Measurements from ENCODE around the gene NUP85.
A peak's percentile ranks its signal among the peaks of the same experiment; 100 is the strongest.
"Not testable (repeated sequence)": the region's sequence is repeated elsewhere in the genome, so short reads cannot be mapped to it uniquely, and the experiment has no call there.

Gene NUP85, protein sequence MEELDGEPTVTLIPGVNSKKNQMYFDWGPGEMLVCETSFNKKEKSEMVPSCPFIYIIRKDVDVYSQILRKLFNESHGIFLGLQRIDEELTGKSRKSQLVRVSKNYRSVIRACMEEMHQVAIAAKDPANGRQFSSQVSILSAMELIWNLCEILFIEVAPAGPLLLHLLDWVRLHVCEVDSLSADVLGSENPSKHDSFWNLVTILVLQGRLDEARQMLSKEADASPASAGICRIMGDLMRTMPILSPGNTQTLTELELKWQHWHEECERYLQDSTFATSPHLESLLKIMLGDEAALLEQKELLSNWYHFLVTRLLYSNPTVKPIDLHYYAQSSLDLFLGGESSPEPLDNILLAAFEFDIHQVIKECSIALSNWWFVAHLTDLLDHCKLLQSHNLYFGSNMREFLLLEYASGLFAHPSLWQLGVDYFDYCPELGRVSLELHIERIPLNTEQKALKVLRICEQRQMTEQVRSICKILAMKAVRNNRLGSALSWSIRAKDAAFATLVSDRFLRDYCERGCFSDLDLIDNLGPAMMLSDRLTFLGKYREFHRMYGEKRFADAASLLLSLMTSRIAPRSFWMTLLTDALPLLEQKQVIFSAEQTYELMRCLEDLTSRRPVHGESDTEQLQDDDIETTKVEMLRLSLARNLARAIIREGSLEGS

DNA sequence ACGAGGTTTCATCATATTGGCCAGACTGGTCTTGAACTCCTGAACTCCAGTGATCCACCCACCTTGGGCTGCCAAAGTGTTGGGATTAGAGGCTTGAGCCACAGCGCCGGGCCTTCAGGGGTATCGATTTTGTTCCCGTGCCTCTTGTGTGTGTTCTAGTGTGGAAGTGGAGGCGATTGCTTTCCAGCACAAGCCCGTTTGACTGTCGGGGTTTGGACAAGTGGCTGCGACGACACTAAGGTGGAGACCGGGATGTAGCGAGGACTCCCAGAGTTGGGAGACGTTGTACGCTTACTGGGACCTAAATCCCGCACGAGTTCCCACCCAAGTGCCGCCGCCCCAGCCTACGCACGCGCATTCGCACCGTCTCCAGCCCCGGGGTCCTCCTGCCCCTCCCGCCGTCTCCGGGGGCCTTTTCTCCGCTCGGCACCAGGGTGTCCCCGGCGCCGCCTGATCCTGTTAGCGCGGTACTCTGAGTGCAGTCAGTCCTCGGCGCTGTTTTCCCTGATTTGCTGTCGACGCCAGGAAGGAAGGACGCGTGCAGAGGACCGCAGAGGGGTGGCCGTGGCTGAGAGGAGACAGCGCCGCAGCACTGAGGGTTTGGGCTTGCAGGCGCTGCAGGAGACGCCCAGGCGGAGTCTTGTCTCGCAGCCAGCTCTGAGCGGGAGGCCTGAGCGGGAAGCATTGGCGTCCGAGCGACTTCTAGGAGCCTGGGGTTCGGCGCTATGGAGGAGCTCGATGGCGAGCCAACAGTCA lies at the start of gene NUP85:
NUP85 (plus strand) TSS at position 643 of the 756 bp plus-strand sequence; CDS start at position 726, 83 bp downstream.
- Histone ChIP-seq H3K9ac (ENCODE audit: low read depth, low read length) (peak within 1 kb of the TSS; percentile 97), H3K9me3 (ENCODE audit: insufficient read depth, low read depth, low read length) (no peaks in the 10 kb centered on the region), H3K27ac (ENCODE audit: low read length) (peak within 1 kb of the TSS; percentile 72), H3K27me3 (ENCODE audit: insufficient read depth, low read length) (no peaks in the 10 kb centered on the region), H3K36me3 (ENCODE audit: insufficient read depth, low read depth, low read length) (peaks cover 19% of the 10 kb centered on the region), H3K4me3 (ENCODE audit: low read length) (peak within 1 kb of the TSS; percentile 85), H3K4me1 (ENCODE audit: insufficient read depth, low read length) (peaks cover 3% of the 10 kb centered on the region; the same call in 1 of the 2 replicates)

DNA sequence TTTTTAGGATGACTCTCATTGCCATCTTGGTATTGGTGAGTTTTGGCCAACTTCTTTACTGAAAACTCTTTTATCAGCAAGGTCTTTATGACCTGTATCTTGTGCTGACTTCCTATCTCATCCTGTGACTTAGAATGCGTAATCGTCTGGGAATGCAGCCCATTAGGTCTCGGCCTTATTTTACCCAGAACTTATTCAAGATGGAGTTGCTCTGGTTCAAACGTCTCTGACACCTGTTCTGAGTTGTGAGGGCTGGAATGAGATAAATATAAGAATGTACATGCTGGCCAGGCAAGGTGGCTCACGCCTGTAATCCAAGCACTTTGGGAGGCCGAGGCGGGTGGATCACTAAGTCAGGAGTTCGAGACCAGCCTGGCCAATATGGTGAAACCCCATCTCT lies 47.0 kb upstream of the NUP85 start:
- H3K9ac ChIP-seq (ENCODE audit: low read depth, low read length); H3K4me1 ChIP-seq (ENCODE audit: insufficient read depth, low read length); H3K27ac ChIP-seq (ENCODE audit: low read length); H3K36me3 ChIP-seq (ENCODE audit: insufficient read depth, low read depth, low read length); H3K4me3 ChIP-seq (ENCODE audit: low read length); H3K27me3 ChIP-seq (ENCODE audit: insufficient read depth, low read length); H3K9me3 ChIP-seq (ENCODE audit: insufficient read depth, low read depth, low read length): not testable (repeated sequence)

DNA sequence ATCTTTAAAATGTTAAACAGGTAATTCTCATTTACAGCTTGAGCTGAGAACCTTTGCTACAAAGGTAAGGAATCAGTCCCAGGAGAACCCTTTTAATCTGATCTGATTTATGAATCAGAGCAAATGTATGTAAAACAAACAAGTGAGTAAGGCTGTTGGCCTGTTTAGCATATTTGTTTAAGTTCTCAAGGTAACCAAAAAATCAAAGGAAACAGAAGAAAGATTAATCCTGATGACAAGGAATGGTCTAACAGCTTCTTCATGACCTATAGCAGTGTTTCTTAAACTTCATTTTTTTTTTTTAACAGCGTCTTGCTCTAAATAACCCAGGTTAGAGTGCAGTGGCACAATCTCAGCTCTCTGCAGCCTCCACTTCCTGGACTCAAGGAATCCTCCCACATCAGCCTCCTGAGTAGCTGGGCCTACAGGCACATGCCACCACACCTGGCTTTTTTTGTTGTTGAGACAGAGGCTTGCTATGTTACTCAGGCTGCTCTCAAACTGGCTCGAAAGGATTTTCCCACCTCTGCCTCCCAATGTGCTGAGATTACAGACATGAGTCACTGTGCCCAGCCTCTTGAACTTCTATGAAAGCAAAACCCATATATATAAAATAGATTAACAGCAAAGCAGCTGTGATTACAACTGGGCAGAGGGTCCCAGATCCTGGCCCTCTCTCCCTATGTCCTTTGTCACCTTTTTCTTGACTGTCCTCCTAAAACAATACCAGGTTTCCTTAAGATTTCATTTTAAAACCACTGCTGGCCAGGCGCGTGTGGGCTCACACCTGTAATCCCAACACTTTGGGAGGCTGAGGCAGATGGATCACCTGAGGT lies 46.1 kb upstream of the NUP85 start:
- Histone ChIP-seq H3K27me3 (ENCODE audit: insufficient read depth, low read length) (no peaks in the 10 kb centered on the region), H3K9me3 (ENCODE audit: insufficient read depth, low read depth, low read length) (no peaks in the 10 kb centered on the region), H3K9ac (ENCODE audit: low read depth, low read length) (no peak overlapping the region), H3K27ac (ENCODE audit: low read length) (no peak overlapping the region), H3K4me1 (ENCODE audit: insufficient read depth, low read length) (peaks cover 4% of the 10 kb centered on the region; the same call in 1 of the 2 replicates), H3K36me3 (ENCODE audit: insufficient read depth, low read depth, low read length) (peaks cover 4% of the 10 kb centered on the region; the same call in 1 of the 2 replicates), H3K4me3 (ENCODE audit: low read length) (no peak overlapping the region)

DNA sequence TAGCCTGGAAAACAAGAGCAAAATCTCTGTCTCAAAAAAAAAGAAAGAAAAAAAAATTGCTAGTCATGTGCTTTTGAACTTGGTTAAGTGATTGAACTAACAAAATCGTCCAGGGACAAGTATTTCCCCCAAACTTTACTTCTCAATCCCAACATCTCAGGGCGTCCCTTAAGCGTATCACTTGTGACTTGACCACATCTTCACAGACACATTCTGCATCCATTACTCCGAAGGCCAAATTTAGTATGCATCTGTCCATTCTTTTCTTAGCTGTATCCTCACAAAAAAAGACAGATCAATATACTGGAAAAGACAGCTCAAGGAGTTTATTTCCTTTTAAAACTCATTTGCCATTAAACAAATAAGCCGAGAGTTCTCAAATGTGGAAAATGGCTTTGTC lies 45.3 kb upstream of the NUP85 start:
- no peaks in the 10 kb centered on the region for H3K27me3 ChIP-seq (ENCODE audit: insufficient read depth, low read length)
- no peak overlapping the region for H3K27ac ChIP-seq (ENCODE audit: low read length)
- no peaks in the 10 kb centered on the region; the same call in 1 of the 2 replicates for H3K4me1 ChIP-seq (ENCODE audit: insufficient read depth, low read length)
- H3K36me3 ChIP-seq (ENCODE audit: insufficient read depth, low read depth, low read length): peaks cover 10% of the 10 kb centered on the region; the same call in 1 of the 2 replicates
- H3K4me3 ChIP-seq (ENCODE audit: low read length): no peak overlapping the region
- H3K9ac ChIP-seq (ENCODE audit: low read depth, low read length): no peak overlapping the region
- no peaks in the 10 kb centered on the region for H3K9me3 ChIP-seq (ENCODE audit: insufficient read depth, low read depth, low read length)

DNA sequence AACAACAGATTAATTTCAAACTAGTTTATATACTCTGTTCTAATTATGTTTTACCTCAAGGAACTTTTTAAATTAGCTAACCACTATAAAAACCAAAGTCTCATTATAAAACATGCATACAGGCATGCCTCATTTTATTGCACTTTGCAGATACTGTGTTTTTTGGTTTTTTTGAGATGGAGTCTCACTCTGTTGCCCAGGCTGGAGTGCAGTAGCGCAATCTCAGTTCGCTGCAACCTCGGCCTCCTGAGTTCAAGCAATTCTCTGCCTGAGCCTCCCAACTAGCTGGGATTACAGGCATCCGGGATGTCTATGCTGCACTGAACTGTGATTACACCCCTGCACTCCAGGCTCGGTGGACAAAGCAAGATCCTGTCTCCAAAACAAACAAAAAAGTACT lies 42.4 kb upstream of the NUP85 start:
- Histone ChIP-seq H3K27ac (ENCODE audit: low read length) (no peak overlapping the region), H3K9me3 (ENCODE audit: insufficient read depth, low read depth, low read length) (no peaks in the 10 kb centered on the region), H3K27me3 (ENCODE audit: insufficient read depth, low read length) (no peaks in the 10 kb centered on the region), H3K9ac (ENCODE audit: low read depth, low read length) (no peak overlapping the region), H3K4me1 (ENCODE audit: insufficient read depth, low read length) (no peaks in the 10 kb centered on the region), H3K36me3 (ENCODE audit: insufficient read depth, low read depth, low read length) (peaks cover 38% of the 10 kb centered on the region), H3K4me3 (ENCODE audit: low read length) (no peak overlapping the region)

DNA sequence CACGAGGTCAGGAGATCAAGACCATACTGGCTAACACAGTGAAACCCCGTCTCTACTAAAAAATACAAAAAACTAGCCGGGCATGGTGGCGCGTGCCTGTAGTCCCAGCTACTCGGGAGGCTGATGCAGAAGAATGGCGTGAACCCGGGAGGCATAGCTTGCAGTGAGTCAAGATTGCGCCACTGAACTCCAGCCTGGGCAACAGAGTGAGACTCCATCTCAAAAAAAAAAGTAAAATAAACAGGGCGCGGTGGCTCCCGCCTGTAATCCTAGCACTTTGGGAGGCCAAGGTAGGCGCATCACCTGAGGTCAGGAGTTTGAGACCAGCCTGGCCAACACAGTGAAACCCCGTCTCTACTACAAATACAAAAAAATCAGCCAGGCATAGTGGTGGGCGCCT lies 40.9 kb upstream of the NUP85 start:
- H3K27ac ChIP-seq (ENCODE audit: low read length); H3K27me3 ChIP-seq (ENCODE audit: insufficient read depth, low read length); H3K9ac ChIP-seq (ENCODE audit: low read depth, low read length); H3K4me1 ChIP-seq (ENCODE audit: insufficient read depth, low read length); H3K4me3 ChIP-seq (ENCODE audit: low read length); H3K9me3 ChIP-seq (ENCODE audit: insufficient read depth, low read depth, low read length): not testable (repeated sequence)
- H3K36me3 ChIP-seq (ENCODE audit: insufficient read depth, low read depth, low read length): peaks cover 52% of the 10 kb centered on the region

DNA sequence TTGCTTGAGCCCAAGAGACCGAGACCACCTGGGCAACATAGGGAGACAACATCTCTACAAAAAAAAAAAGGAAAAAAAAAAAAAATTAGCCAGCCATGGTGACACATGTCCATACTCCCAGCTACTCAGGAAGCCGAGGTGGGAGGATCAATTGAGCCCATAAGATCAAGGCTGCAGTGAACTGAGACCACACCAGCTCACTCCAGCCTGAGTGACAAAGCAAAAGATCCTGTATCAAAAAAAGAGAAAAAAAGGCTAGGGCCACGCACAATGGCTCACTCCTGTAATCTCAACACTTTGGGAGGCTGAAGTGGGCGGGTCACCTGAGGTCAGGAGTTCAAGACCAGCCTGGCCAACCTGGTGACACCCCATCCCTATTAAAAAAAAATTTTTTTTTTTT lies 36.5 kb upstream of the NUP85 start:
- Histone ChIP-seq H3K4me1 (ENCODE audit: insufficient read depth, low read length) (no peaks in the 10 kb centered on the region), H3K9ac (ENCODE audit: low read depth, low read length) (no peak overlapping the region), H3K27me3 (ENCODE audit: insufficient read depth, low read length) (no peaks in the 10 kb centered on the region), H3K4me3 (ENCODE audit: low read length) (no peak overlapping the region), H3K9me3 (ENCODE audit: insufficient read depth, low read depth, low read length) (no peaks in the 10 kb centered on the region), H3K27ac (ENCODE audit: low read length) (no peak overlapping the region), H3K36me3 (ENCODE audit: insufficient read depth, low read depth, low read length) (peaks cover 91% of the 10 kb centered on the region)

DNA sequence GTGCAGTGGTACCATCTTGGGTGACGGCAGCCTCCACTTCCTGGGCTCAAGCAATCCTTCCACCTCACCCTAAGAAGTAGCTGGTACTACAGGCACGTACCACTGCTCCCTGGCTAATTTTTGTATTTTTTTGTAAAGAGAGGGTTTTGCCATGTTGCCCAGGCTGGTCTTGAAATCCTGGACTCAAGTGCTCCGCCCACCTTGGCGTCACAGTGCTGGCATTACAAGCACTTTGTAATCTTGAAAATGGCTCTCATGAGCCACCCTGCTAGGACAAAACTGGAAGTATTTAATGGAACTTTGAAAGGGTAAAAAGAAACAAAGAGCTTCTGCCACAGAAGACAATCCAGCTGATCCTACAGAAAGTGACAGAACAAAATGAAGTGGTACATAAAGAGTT lies 32.0 kb upstream of the NUP85 start:
- Histone ChIP-seq H3K4me1 (ENCODE audit: insufficient read depth, low read length) (no peaks in the 10 kb centered on the region), H3K4me3 (ENCODE audit: low read length) (no peak overlapping the region), H3K27ac (ENCODE audit: low read length) (no peak overlapping the region), H3K36me3 (ENCODE audit: insufficient read depth, low read depth, low read length) (peaks cover 98% of the 10 kb centered on the region), H3K9me3 (ENCODE audit: insufficient read depth, low read depth, low read length) (no peaks in the 10 kb centered on the region), H3K9ac (ENCODE audit: low read depth, low read length) (no peak overlapping the region), H3K27me3 (ENCODE audit: insufficient read depth, low read length) (no peaks in the 10 kb centered on the region)

DNA sequence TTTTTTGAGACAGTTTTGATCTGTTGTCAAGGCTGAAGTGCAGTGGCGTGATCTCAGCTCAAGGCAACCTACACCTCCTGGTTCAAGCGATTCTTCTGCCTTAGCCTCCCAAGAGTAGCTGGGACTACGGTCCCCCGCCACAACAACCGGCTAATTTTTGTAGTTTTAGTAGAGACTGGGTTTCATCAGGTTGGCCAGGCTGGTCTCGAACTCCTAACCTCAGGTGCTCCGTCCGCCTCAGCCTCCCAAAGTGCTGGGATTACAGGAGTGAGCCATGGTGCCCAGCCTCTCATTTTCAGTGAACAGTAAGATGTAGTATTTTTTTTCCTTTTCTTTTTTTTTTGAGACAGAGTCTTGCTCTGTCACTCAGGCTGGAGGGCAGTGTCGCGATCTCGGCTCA lies 30.5 kb upstream of the NUP85 start:
- Histone ChIP-seq H3K9me3 (ENCODE audit: insufficient read depth, low read depth, low read length) (no peaks in the 10 kb centered on the region), H3K4me3 (ENCODE audit: low read length) (no peak overlapping the region), H3K27me3 (ENCODE audit: insufficient read depth, low read length) (no peaks in the 10 kb centered on the region), H3K9ac (ENCODE audit: low read depth, low read length) (no peak overlapping the region), H3K36me3 (ENCODE audit: insufficient read depth, low read depth, low read length) (peaks cover 99% of the 10 kb centered on the region), H3K4me1 (ENCODE audit: insufficient read depth, low read length) (no peaks in the 10 kb centered on the region), H3K27ac (ENCODE audit: low read length) (no peak overlapping the region)

DNA sequence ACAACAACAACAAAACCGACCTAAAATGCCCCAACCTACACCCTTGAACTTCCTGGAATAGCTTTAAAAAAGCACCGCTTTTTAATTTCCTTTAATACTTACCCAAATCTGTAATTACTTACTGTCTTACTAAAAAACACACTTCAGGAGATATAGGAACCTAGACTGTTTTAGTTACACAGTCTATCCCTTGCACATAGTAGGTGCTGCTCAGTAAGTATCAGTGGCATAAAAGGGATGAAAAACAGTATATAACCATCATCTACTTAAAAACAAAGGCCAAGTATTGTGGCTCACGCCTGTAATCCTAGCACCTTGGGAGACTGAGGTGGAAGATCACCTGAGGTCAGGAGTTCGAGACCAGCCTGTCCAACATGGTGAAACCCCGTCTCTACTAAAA lies 28.9 kb upstream of the NUP85 start:
- no peak overlapping the region for H3K27ac ChIP-seq (ENCODE audit: low read length)
- no peak overlapping the region for H3K9ac ChIP-seq (ENCODE audit: low read depth, low read length)
- H3K9me3 ChIP-seq (ENCODE audit: insufficient read depth, low read depth, low read length): no peaks in the 10 kb centered on the region
- H3K27me3 ChIP-seq (ENCODE audit: insufficient read depth, low read length): no peaks in the 10 kb centered on the region
- peaks cover 96% of the 10 kb centered on the region for H3K36me3 ChIP-seq (ENCODE audit: insufficient read depth, low read depth, low read length)
- H3K4me3 ChIP-seq (ENCODE audit: low read length): no peak overlapping the region
- H3K4me1 ChIP-seq (ENCODE audit: insufficient read depth, low read length): no peaks in the 10 kb centered on the region

DNA sequence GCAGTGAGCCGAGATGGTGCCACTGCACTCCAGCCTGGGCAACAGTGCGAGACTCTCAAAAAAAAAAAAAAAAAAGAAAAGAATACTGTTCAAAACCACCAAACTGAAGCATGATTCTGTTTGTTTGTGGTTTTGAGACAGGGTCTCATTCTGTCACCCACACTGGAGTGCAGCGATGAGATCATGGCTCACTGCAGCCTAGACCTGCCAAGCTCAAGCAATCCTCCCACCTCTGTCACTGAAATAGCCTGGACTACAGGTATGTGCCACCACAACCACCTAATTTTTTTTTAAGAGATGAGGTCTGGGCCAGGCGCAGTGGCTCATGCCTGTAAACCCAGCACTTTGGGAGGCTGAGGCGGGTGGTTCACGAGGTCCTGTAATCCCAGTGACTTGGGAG lies 27.0 kb upstream of the NUP85 start:
- no peak overlapping the region for H3K4me3 ChIP-seq (ENCODE audit: low read length)
- H3K36me3 ChIP-seq (ENCODE audit: insufficient read depth, low read depth, low read length): peaks cover 77% of the 10 kb centered on the region
- H3K9ac ChIP-seq (ENCODE audit: low read depth, low read length): no peak overlapping the region
- no peak overlapping the region for H3K27ac ChIP-seq (ENCODE audit: low read length)
- H3K4me1 ChIP-seq (ENCODE audit: insufficient read depth, low read length): no peaks in the 10 kb centered on the region
- no peaks in the 10 kb centered on the region for H3K9me3 ChIP-seq (ENCODE audit: insufficient read depth, low read depth, low read length)
- H3K27me3 ChIP-seq (ENCODE audit: insufficient read depth, low read length): no peaks in the 10 kb centered on the region

Measured in iPS-20b (cell line).